K562 (cell line): ENCODE results near the gene TRIM62. TPM values are rescaled to one million over a fixed set of nuclear protein-coding genes. Genes with fewer than 3 reads are reported as not detected.

Experiments used
- ATAC-seq: fragments of 200-7000 bp; cut with Tn5 transposase; 3 replicates; pipeline ENCODE4 v1.9.1; 2020; ENCODE audit warnings: moderate library complexity
- BruUV-seq: library from RNA; stranded (reverse); fragments of 400-500 nt; replicated peaks from 2 replicates; lab custom pipeline; 2021; lab: Mats Ljungman, UMichigan
- CTCF ChIA-PET: fragments of 300-600 bp; formaldehyde crosslinking; extraction: SDS; loops from one replicate; lab custom pipeline; 2021; ENCODE audit warnings: low intra/inter-chr PET ratio; lab: Yijun Ruan, JAX
- POLR2A ChIA-PET: fragments of 300-600, 350-650 bp; sonication (Branson Sonifier 250); formaldehyde crosslinking; extraction: SDS; loops from one replicate; lab custom pipeline; 2021; ENCODE audit warnings: antibody characterized with exemption, inconsistent platforms; lab: Yijun Ruan, JAX
- DNase-seq, 4 experiments: peaks; one replicate each; pipeline versions ENCODE4 v3.0.0 to v3.0.0-alpha.2; 2011 to 2018; ENCODE audit warnings: low spot score in 3 of 4, mixed read lengths in 3 of 4; ENCODE audit errors: extremely low read depth in 1 of 4
- FAIRE-seq: peaks from 2 replicates; lab custom pipeline; 2011; peaks lifted over from hg19 to GRCh38; lab: Jason Lieb, UNC
- H2AFZ ChIP-seq: 2 replicates; pipeline ENCODE4 v1.6.0; 2011; ENCODE audit warnings: low read depth, low read length, control low read depth, inconsistent platforms
- H3K27ac ChIP-seq: fragments of 200-600 bp; 3 replicates; pipeline ENCODE4 v1.8.0; 2011; ENCODE audit warnings: low read depth, mild to moderate bottlenecking, control low read depth, inconsistent platforms, low read length, moderate library complexity, mixed read lengths; ENCODE audit errors: extremely low read depth
- H3K27me3 ChIP-seq, 2 experiments: fragments of 300-600 bp in 1 of 2; 2 replicates in 1 of 2; 3 replicates in 1 of 2; pipeline versions ENCODE4 v1.6.0 to v1.8.0; 2011; ENCODE audit warnings: inconsistent platforms in 2 of 2, low read length in 2 of 2, mild to moderate bottlenecking in 1 of 2, mixed read lengths in 1 of 2, moderate library complexity in 1 of 2; ENCODE audit not compliant: control insufficient read depth in 2 of 2, insufficient read depth in 2 of 2
- H3K36me3 ChIP-seq: fragments of 300-600 bp; 3 replicates; pipeline ENCODE4 v1.8.0; 2011; ENCODE audit warnings: mild to moderate bottlenecking, low read length, inconsistent platforms; ENCODE audit not compliant: control insufficient read depth, insufficient read depth
- H3K4me1 ChIP-seq, 2 experiments: fragments of 200-600 bp in 1 of 2; replicated peaks in 1 of 2; 2 replicates in 1 of 2; 3 replicates in 1 of 2; pipeline versions ENCODE4 v1.5.1 to v1.8.0; 2011; ENCODE audit warnings: inconsistent platforms in 2 of 2, low read length in 2 of 2, mild to moderate bottlenecking in 1 of 2, mixed read lengths in 1 of 2, moderate library complexity in 1 of 2; ENCODE audit not compliant: control insufficient read depth in 2 of 2, insufficient read depth in 2 of 2
- H3K4me2 ChIP-seq: 2 replicates; pipeline ENCODE4 v1.6.1; 2011; ENCODE audit warnings: low read length, control low read depth, inconsistent platforms, mixed read lengths; ENCODE audit not compliant: insufficient read depth
- H3K4me3 ChIP-seq: fragments of 200-600 bp; sonication (generic), shearing (Covaris generic); 2 replicates; pipeline ENCODE4 v1.5.1; 2016; ENCODE audit warnings: control low read depth, inconsistent platforms
- H3K79me2 ChIP-seq: fragments of 200-600 bp; 3 replicates; pipeline ENCODE4 v1.8.0; 2011; ENCODE audit warnings: low read length, inconsistent platforms; ENCODE audit not compliant: control insufficient read depth, insufficient read depth
- H3K9ac ChIP-seq, 2 experiments: 2 replicates each; pipeline versions ENCODE4 v1.6.0 to v1.6.1; 2011; ENCODE audit warnings: low read depth in 2 of 2, low read length in 2 of 2, control low read depth in 1 of 2, inconsistent platforms in 1 of 2, mild to moderate bottlenecking in 1 of 2, mixed read lengths in 1 of 2; ENCODE audit not compliant: insufficient read depth in 1 of 2
- H3K9me1 ChIP-seq: one replicate; pipeline ENCODE4 v1.6.0; 2011; ENCODE audit warnings: inconsistent platforms, mild to moderate bottlenecking, low read length, moderate library complexity; ENCODE audit not compliant: control insufficient read depth, insufficient read depth
- H3K9me3 ChIP-seq: replicated peaks from 2 replicates; pipeline ENCODE4 v1.5.1; 2011; ENCODE audit warnings: low read depth, low read length, inconsistent platforms; ENCODE audit not compliant: control insufficient read depth, insufficient read depth
- H4K20me1 ChIP-seq: replicated peaks from 2 replicates; pipeline ENCODE4 v1.6.1; 2011; ENCODE audit warnings: low read length, inconsistent platforms, mixed read lengths; ENCODE audit not compliant: control insufficient read depth, insufficient read depth
- ARID3B ChIP-seq: fragments of 250-450 bp; sonication (Bioruptor Pico); IDR thresholded peaks from 2 replicates; pipeline ENCODE4 v1.4.0; 2020; ENCODE audit warnings: borderline replicate concordance
- E2F6 ChIP-seq, 2 experiments: IDR thresholded peaks; 2 replicates each; pipeline ENCODE4 v1.6.1; 2011; ENCODE audit warnings: borderline replicate concordance in 1 of 2, control low read depth in 1 of 2, low read depth in 1 of 2, low read length in 1 of 2, mild to moderate bottlenecking in 1 of 2, mixed read lengths in 1 of 2, moderate library complexity in 1 of 2; ENCODE audit not compliant: insufficient read depth in 1 of 2, insufficient read length in 1 of 2, poor library complexity in 1 of 2, severe bottlenecking in 1 of 2; ENCODE audit errors: extremely low read depth in 1 of 2
- ELF2 ChIP-seq: fragments of 250-450 bp; sonication (Bioruptor Pico); IDR thresholded peaks from 2 replicates; pipeline ENCODE4 v1.5.0; 2021; ENCODE audit warnings: mild to moderate bottlenecking
- ETS1 ChIP-seq: conservative IDR thresholded peaks from 2 replicates; pipeline ENCODE4 v1.6.1; 2011; ENCODE audit warnings: low read depth, mild to moderate bottlenecking, low read length; ENCODE audit not compliant: control insufficient read depth
- ETV5 ChIP-seq: sonication (generic); formaldehyde crosslinking; IDR thresholded peaks from 2 replicates; pipeline ENCODE4 v1.4.0; 2020; ENCODE audit warnings: low read depth, mild to moderate bottlenecking, missing genetic modification reagents
- FUS ChIP-seq: fragments of 200-400 bp; formaldehyde crosslinking; optimal IDR thresholded peaks from 2 replicates; pipeline ENCODE3; 2017; ENCODE audit warnings: low read depth, low read length
- HDAC1 ChIP-seq, 2 experiments: fragments of 450-650 bp; IDR thresholded peaks; 2 replicates each; pipeline ENCODE4 v1.6.1; 2016 to 2017; ENCODE audit warnings: inconsistent platforms in 1 of 2, mild to moderate bottlenecking in 1 of 2, moderate library complexity in 1 of 2
- SREBF1 ChIP-seq: fragments of 150-350 bp; IDR thresholded peaks from 2 replicates; pipeline ENCODE4 v1.6.1; 2014; ENCODE audit warnings: antibody characterized with exemption, low read depth, low read length, borderline replicate concordance
- TGIF2 ChIP-seq: sonication (generic); formaldehyde crosslinking; IDR thresholded peaks from 2 replicates; pipeline ENCODE4 v1.8.1; 2022; ENCODE audit warnings: mild to moderate bottlenecking, missing genetic modification reagents, moderate library complexity
- ZBTB1 ChIP-seq: sonication (generic); formaldehyde crosslinking; IDR thresholded peaks from 2 replicates; pipeline ENCODE4 v1.8.1; 2023; ENCODE audit warnings: missing genetic modification reagents, low read depth, mild to moderate bottlenecking, borderline replicate concordance
- ZBTB49 ChIP-seq: sonication (generic); formaldehyde crosslinking; IDR thresholded peaks from 2 replicates; pipeline ENCODE4 v1.8.0; 2022; ENCODE audit warnings: missing genetic modification reagents, mild to moderate bottlenecking, borderline replicate concordance
- ZNF354B ChIP-seq: fragments of 250-450 bp; sonication (Bioruptor Pico); IDR thresholded peaks from 2 replicates; pipeline ENCODE4 v1.4.0; 2020
- ZNF449 ChIP-seq: fragments of 250-450 bp; sonication (Bioruptor Pico); IDR thresholded peaks from 2 replicates; pipeline ENCODE4 v1.8.0; 2022; ENCODE audit warnings: moderate library complexity, mild to moderate bottlenecking, inconsistent platforms
- WGBS: fragments of 100-300 bp; shearing (Covaris generic); methylation state at CpG from one replicate; pipeline ENCODE4 v1.1.6; 2016; ENCODE audit warnings: low coverage, mixed read lengths; ENCODE audit not compliant: insufficient coverage; ENCODE audit errors: missing lambda C conversion rate; 5-methylcytosine and 5-hydroxymethylcytosine counted together
- in situ Hi-C: fragments of 300-500 bp; cut with MboI; formaldehyde crosslinking; loops from 4 replicates; pipeline ENCODE4 v1.15.0; 2018; ENCODE audit warnings: inconsistent platforms, mixed read lengths
- intact Hi-C: fragments of 100-400 bp; cut with micrococcal nuclease; formaldehyde crosslinking; loops from 2 replicates; pipeline ENCODE4 v1.14.2; 2022
- polyA plus RNA-seq, 8 experiments: library from polyadenylated mRNA; depleted of rRNA in 4 of 8; stranded (reverse) in 5 of 8; unstranded in 3 of 8; fragments of >200 nt; fragmentation: Nextera tagmentation in 2 of 8; fragmentation: Illumina TruSeq in 1 of 8; extraction: Ambion mirVana in 2 of 8; extraction: Trizol in 1 of 8; gene quantifications; 2 replicates each; pipeline versions ENCODE4 v1.2.1 to v1.2.3, GENCODE V29; 2011 to 2014; ENCODE audit warnings: inconsistent platforms in 1 of 8, missing spikeins in 1 of 8
- total RNA-seq, 7 experiments: library from RNA; depleted of rRNA in 6 of 7; stranded (reverse); fragments of >200 nt in 6 of 7; fragmentation: Illumina TruSeq in 2 of 7; extraction: Trizol in 2 of 7; gene quantifications; 2 replicates each; pipeline versions ENCODE4 v1.2.1 to v1.2.3, GENCODE V29; 2011 to 2021; ENCODE audit warnings: low replicate concordance in 1 of 7

TRIM62 gene
- total and polyA plus RNA-seq, 9 of the 15 experiments (the other 6 are each of a cell fraction or from before 2014, with no cell fraction given), result 0.18 to 2.3 (median 0.52) TPM

GRCh38 chr1:33177996-33178540, 3.8 kb downstream of the TRIM62 start:
- intact Hi-C loops (no loop called here), in situ Hi-C loops (no loop called here)
- H2AFZ ChIP-seq, result no peak overlapping the region
- ChIA-PET POLR2A (interaction anchor here (0.7 kb wide), 2 partner anchors 22 to 361 kb away, joined by 3 read pairs; partner anchors contain the start of gene YARS1), CTCF (no interaction called here)
- DNase-seq, result no peak
- BruUV-seq, result no TSS peak
- H3K9me3 ChIP-seq, result no peaks in the 10 kb centered on the region
- H4K20me1 ChIP-seq, result peaks cover 8% of the 10 kb centered on the region; the same call in 1 of the 2 replicates
- peaks cover 3 to 8% of the 10 kb centered on the region in 2 experiments; a peak in 2 of 5 replicates for H3K27me3 ChIP-seq
- no peak overlapping the region for H3K4me3 ChIP-seq
- no peak overlapping the region for H3K4me2 ChIP-seq
- H3K9me1 ChIP-seq, result peaks cover 5% of the 10 kb centered on the region
- H3K36me3 ChIP-seq, result no peaks in the 10 kb centered on the region
- WGBS, result 17% methylated on average over 3 of the region's 3 CpGs
- H3K9ac ChIP-seq, result peak overlapping the region in 1 of 2 experiments; percentile 19; a peak in 1 of 4 replicates
- H3K27ac ChIP-seq, result no peak overlapping the region
- no peak for ATAC-seq
- peaks cover 19 to 24% of the 10 kb centered on the region in 2 experiments for H3K4me1 ChIP-seq
- no peaks in the 10 kb centered on the region for H3K79me2 ChIP-seq
- no peak for FAIRE-seq
- TF ChIP-seq ZBTB1 (CRISPR knock-in tag), result no peak
- no peak for TF ChIP-seq ARID3B (CRISPR knock-in tag)
- TF ChIP-seq FUS, result no peak
- TF ChIP-seq ETV5 (CRISPR knock-in tag), result no peak
- TF ChIP-seq E2F6 (IDR thresholded peaks at IDR 0.05; ENCODE audit: borderline replicate concordance in 1 of 2, extremely low read depth in 1 of 2, insufficient read depth in 1 of 2, insufficient read length in 1 of 2, low read depth in 1 of 2, low read length in 1 of 2, poor library complexity in 1 of 2, severe bottlenecking in 1 of 2), result no peak
- TF ChIP-seq SREBF1, result no peak
- TF ChIP-seq HDAC1 (IDR thresholded peaks at IDR 0.05), result no peak
- no peak for TF ChIP-seq ZNF354B (CRISPR knock-in tag)
- no peak for TF ChIP-seq ZBTB49 (CRISPR knock-in tag)
- TF ChIP-seq ETS1, result no peak
- TF ChIP-seq ELF2, result no peak
- TF ChIP-seq ZNF449 (CRISPR knock-in tag), result no peak
- no peak for TF ChIP-seq TGIF2 (CRISPR knock-in tag)
